GM21825 (cell line): ENCODE data around the gene TRMT1.
"Not testable (repeated sequence)": the region's sequence is repeated elsewhere in the genome, so short reads cannot be mapped to it uniquely, and the experiment has no call there.

ENCODE experiments used
- ATAC-seq: cut with Tn5 transposase; IDR thresholded peaks from one replicate; pipeline ENCODE4 v1.9.1; 2021; ENCODE audit warnings: mild to moderate bottlenecking, moderate library complexity; ENCODE audit not compliant: unreplicated experiment

The TRMT1 gene

DNA sequence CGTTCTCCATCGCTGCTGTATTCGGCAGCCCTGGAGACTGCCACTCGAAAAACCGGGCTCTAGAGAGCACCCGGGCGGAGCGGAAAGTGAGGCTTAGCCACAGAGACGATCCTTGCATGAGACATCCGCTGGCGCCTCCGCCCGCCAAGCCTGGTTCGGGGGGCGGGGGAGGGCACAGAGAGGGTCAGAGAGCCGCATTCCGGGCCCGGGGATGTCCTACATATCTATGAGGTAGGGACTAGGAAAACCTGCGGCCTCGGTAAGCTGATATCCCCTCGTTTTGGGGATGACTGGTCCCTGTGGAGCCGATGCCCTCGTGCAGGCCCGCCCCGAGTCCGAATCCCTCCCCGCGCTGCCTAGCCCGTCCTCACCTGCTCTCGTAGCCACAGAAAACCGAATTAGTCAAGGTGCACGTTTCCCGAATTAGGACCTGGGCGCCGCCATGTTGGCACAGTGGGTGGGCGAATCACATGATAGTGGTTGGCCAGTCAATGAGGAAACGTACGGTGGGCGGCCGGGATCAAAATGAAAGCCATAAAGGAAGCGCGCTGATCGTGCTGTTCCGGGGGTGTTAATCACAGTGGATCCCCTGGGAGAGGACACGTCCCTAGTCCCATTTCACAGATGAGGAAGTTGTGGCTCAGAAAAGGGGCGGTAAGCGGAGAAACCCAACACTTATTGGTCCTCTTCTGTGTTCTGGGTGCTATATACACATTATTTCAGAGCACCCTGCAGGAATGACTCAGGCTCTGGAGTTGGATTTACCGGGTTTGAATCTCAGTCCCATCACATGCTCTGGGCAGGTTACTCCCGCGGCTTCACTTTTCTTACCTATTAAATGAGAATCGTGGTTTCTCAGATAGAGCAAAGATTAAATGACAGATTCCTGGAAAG lies at the start of gene TRMT1:
Gene TRMT1 (minus strand): TSS at position 459 of the 894 bp plus-strand sequence. CDS start 341 bp downstream, at position 118.
- peak; percentile 38 for ATAC-seq

DNA sequence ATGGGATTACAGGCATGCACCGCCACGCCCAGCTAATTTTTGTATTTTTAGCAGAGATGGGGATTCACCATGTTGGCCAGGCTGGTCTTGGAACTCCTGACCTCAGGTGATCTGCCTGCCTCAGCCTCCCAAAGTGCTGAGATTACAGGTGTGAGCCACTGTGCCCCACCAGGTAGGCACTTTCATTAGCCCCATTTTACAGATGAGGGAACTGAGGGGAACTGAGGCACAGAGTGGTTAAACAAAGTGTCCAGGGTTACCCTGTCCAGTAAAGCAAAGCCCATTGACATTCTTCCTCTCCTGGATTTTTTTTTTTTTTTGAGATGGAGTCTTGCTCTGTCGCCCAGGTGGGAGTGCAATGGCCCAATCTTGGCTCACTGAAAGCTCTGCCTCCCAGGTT lies 49.6 kb upstream of the TRMT1 start:
- ATAC-seq: not testable (repeated sequence)

DNA sequence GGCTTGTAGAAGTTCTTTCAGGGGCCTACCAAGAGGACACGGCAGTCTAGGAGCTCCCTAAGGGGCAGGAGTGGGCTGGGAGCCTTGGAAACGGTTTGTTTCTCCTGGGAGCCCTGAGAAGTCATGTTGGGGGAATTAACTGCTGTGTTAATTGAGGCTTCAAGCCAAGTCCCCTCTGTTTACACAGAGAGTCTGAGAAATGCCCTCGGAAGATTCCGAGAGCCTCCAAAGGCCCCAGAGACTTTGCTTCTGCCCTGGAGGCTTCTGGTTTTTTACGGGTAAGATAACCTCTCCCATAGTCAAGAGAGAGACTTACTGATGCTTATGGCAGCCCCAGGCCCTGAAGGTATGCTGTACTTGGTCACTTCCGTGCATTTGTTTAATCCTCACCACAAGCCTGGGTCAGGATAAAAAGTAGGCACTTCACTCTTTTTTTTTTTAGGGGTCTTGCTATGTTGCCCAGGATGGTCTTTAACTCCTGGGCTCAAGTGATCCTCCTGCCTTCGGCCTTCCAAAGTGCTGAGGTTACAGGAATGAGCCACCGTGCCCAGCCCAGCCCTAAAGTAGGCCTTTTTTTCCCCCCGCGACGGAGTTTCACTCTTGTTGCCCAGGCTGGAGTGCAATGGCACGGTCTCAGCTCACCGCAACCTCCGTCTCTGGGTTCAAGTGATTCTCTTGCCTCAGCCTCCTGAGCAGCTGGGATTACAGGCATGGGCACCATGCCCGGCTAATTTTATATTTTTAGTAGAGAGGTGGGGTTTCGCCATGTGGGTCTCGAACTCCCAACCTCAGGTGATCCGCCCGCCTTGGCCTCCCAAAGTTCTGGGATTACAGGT lies 48.8 kb upstream of the TRMT1 start:
- no peak for ATAC-seq

DNA sequence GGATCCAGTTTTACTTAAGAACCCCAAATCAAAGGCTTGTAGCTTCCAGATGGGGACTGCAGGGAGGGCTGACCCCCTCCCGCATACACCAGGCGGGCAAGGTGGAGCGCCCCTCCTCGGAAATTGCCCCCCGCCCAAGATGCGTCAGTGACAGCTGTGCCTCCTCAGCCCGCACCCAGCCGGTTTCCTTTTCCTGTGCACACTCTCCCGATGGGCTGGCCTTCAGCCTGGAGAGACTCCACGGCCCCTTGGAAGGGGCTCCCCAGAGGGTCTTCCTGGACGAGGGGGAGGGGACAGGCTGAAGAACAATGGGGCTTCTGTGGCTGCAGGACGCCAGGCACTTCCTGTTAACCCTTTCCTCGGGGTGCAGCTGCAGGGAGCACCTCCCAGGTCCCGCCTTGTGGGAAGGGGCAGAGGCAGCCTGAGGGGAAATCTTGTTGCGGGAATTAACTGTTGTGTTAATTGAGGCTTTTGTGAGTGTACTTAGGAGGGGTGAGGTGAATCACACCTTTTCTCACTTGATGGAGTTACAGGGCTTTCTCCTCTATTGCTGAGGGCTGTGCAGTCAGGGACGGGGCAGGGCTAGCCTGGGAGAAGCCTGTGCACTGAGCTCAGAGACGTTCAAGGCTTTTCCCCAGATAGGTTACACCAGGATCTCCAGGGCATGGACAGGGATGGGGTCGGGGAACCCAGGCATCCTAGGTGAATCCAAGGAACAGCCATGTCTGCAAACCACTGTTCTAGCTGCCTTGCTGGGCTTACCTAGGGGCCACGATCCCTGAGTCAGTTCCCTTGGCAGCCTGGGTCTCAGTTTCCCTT lies 48.0 kb upstream of the TRMT1 start:
- ATAC-seq: no peak

DNA sequence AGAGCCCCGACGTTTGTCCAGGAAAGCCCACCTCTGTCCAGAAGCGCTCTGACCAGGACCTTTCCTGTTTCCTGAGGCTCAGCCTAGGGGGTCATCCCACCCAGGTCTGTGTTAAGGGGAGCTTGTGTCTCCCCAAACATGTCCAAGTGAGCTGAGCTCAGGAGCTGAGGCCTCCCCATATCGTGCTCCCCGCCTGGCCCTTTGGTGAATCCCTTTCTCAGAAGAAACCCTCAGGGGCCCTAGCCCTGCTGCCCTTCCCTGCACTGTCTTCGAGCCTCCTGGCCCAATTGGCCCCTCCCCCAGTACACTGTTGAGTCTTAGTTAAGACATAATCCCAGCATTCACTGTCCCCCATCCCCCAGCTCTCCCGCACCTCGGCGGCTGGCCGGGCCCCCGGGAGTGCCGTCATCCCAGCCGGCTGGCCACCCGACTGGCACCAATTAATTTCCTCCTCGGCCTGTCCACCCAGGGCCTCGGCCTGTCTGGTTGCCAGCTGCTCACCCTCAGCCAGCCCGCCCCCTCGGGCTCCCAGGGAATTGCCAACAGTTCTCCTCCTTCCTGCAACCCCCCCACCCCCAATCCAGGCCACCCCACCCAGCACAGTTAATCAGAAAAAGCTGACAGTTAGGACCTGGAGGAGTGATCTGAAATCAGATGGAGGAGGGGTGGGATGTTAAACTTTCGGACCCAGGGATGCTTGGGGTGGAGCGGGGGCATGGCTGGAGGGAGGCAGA lies 47.2 kb upstream of the TRMT1 start:
- no peak for ATAC-seq

- ATAC-seq: peak; percentile 43
Measured at GRCh38 chr19:13162724-13163608, 46.4 kb upstream of the TRMT1 start.

- no peak for ATAC-seq
Measured at GRCh38 chr19:13160557-13160956, 44.0 kb upstream of the TRMT1 start.

GRCh38 chr19:13159713-13160112 lies 43.2 kb upstream of the TRMT1 start:
- ATAC-seq: no peak

DNA sequence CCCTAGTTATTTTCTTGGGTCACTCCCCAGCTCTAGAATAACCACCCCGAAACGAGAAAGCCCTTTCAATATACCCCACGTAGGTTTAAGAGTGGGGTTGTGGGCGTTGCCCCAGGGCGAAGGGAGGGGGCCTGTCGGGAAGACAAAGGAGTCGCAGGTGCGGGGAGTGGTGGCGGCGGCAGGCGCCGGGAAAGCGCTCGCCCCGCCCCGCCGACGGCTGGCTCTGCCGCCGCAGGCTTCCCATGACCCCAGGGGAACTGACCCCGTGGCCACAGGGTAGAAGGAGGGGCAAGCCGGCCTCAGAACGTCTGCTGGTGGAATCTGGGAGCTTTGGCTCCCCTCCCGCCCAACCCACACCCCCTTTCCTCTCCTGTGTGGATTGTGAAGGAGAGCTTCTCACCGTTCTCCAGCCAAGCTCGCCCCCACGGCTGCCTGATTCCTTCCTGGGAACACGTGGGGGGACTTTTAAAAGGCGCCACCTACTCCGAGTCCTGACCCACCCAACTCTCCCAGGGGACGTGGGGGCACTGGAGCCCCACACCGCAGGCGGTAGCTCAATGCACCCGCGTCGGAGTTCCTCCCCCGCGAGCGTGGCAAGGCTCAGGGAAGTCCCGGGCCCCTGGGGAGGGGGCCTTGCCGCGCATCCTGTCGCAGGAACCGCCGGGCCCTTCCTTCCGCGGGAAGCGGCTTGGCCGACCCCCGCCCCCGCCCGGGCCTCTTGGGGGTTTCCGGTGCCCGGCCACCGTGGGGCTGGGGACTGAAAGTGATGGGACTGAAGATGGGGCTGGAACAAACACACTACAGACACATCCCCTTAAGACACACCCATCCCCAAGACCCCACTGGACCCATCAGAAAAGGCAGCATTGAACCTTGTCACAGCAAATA lies 39.2 kb upstream of the TRMT1 start:
- no peak for ATAC-seq

- ATAC-seq: no peak
Measured at GRCh38 chr19:13154911-13155471, 38.5 kb upstream of the TRMT1 start.

DNA sequence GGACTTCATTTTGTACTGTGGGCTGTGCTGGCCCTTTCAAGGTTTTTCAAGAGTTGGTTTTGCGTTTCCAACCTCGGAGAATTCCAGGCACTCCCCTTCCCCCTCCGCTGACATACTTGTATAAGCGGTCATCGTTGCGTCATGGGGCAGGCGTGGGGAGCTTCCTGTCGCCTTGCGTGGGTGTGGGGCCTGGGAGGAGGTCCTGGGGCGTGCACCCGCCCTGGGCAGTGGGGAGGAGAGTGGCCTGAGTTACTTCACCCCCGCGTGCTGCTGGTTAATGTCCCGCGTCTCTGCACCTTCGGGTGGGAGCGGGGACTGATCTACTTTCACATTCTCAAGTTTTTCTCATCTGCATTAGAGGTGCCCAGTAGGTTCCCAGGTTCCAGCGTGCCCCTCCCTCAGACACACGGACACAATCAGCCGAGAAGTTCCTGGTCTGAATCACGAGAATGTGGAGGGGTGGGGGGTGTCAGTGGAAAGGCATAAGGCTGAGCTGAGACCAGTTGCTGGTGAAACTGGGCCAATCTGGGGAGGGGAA lies 37.8 kb upstream of the TRMT1 start:
- no peak for ATAC-seq

GRCh38 chr19:13153569-13154240 lies 37.2 kb upstream of the TRMT1 start:
- ATAC-seq: no peak

DNA sequence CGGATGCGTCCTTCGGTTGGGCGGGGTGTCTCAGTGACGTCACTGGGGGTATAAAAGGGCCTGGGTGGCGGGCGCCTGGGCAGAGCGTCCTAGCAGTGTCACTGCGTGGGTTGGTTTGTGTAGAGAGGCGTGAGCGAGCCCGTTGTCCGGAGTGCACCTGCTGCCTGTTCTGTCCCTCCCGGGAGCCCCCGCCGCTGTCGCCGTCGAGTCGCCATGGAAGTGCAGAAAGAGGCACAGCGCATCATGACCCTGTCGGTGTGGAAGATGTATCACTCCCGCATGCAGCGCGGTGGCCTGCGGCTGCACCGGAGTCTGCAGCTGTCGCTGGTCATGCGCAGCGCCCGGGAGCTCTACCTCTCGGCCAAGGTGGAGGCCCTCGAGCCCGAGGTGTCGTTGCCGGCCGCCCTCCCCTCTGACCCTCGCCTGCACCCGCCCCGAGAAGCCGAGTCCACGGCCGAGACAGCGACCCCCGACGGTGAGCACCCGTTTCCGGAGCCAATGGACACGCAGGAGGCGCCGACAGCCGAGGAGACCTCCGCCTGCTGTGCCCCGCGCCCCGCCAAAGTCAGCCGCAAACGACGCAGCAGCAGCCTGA lies 36.5 kb upstream of the TRMT1 start:
- peak; percentile 25 for ATAC-seq

DNA sequence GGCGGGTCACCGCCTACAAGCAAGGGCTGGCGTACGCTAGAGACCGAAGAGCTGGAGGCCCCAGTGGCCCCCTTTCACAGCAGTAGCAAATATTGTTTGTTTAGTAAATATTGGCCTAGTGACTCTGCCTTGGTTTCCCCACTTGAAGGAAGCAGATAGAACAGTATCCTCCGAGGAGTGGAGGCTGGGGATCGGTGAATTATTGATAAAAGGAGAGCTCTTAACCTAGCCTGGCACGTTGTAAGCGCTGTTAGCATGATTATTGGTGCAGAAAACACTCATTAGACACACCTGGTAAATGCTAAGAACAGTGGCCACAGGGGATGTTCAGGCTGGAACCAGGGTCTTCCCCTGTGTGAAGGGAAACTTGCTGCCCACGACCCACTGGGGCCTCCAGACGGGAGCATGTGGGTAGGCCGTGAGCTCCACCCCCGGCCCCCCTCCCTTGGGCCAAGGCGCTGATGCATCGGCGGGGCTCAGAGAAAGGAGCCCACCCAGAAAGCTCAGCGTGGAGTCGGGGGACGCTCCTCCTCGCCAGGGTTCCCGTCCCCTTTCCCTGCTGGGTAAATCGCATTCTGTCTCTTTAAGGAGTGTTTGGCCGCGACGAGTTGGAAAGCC lies 35.9 kb upstream of the TRMT1 start:
- peak; percentile 4 for ATAC-seq

GRCh38 chr19:13151605-13152355 lies 35.2 kb upstream of the TRMT1 start:
- ATAC-seq: peak; percentile 35
